ENCODE results near the gene ZSCAN9. TPM values are rescaled to one million over a fixed set of nuclear protein-coding genes. Genes with fewer than 3 reads are reported as not detected.

The ZSCAN9 gene
- total and polyA plus RNA-seq, 9 of the 15 experiments (the other 6 are each of a cell fraction or from before 2014, with no cell fraction given) = 18.8 to 48.9 (median 28.7) TPM

- BruUV-seq (replicated peaks) = no TSS peak
- no peak for DNase-seq (ENCODE audit: extremely low read depth in 1 of 4, low spot score in 3 of 4)
- no peak for ATAC-seq
- Histone ChIP-seq H3K4me3 (no peak overlapping the region), H3K27me3 (ENCODE audit: control insufficient read depth in 2 of 2, insufficient read depth in 2 of 2, low read length in 2 of 2) (no peaks in the 10 kb centered on the region), H4K20me1 (replicated peaks; ENCODE audit: control insufficient read depth, insufficient read depth, low read length) (no peaks in the 10 kb centered on the region), H2AFZ (ENCODE audit: low read depth, low read length) (peak overlapping the region; percentile 97), H3K27ac (ENCODE audit: extremely low read depth, low read depth, low read length) (no peak overlapping the region), H3K36me3 (ENCODE audit: control insufficient read depth, insufficient read depth, low read length) (peaks cover 4% of the 10 kb centered on the region; the same call in 1 of the 3 replicates), H3K9ac (ENCODE audit: insufficient read depth in 1 of 2, low read depth in 2 of 2, low read length in 2 of 2) (no peak overlapping the region), H3K79me2 (ENCODE audit: control insufficient read depth, insufficient read depth, low read length) (peaks cover 19% of the 10 kb centered on the region), H3K9me3 (replicated peaks; ENCODE audit: control insufficient read depth, insufficient read depth, low read depth, low read length) (0 out of 2 replicates have a peak, but pooled peaks cover 2% of the 10 kb centered on the region), H3K4me1 (replicated peaks in 1 of 2; ENCODE audit: control insufficient read depth in 2 of 2, insufficient read depth in 2 of 2, low read length in 2 of 2) (peaks cover 10 to 24% of the 10 kb centered on the region in 2 experiments), H3K9me1 (ENCODE audit: control insufficient read depth, insufficient read depth, low read length) (no peaks in the 10 kb centered on the region), H3K4me2 (ENCODE audit: insufficient read depth, low read length) (no peak overlapping the region)
- TF ChIP-seq PKNOX1 (IDR thresholded peaks at IDR 0.05) = 0 out of 2 replicates have a peak, but pooled peaks have one; percentile 33
- TF ChIP-seq SREBF1 (IDR thresholded peaks at IDR 0.05; ENCODE audit: borderline replicate concordance, low read depth, low read length) = no peak
- TF ChIP-seq RFX1 (IDR thresholded peaks at IDR 0.05) = peak; percentile 86
- intact Hi-C loops (cut with micrococcal nuclease) = no loop called here
- CTCF ChIA-PET (ENCODE audit: low intra/inter-chr PET ratio) = no interaction called here
- POLR2A ChIA-PET = interaction anchor here (2.8 to 8.3 kb wide), 2 partner anchors 14 to 82 kb away, joined by 16 to 73 read pairs; partner anchors contain the start of genes ZSCAN26 and ZSCAN31
- FAIRE-seq = no peak
- in situ Hi-C loops (cut with MboI) = no loop called here
- 88% methylated on average over 1 of the region's 1 CpG for WGBS (ENCODE audit: insufficient coverage, low coverage, missing lambda C conversion rate)
These were observed 29.0 kb downstream of the ZSCAN9 start for GRCh38 chr6:28254121-28254519.

GRCh38 chr6:28257042-28257441 is 32.0 kb downstream of the ZSCAN9 start:
- BruUV-seq (replicated peaks) = no TSS peak
- Histone ChIP-seq H3K27me3 (ENCODE audit: control insufficient read depth in 2 of 2, insufficient read depth in 2 of 2, low read length in 2 of 2) (no peaks in the 10 kb centered on the region), H3K36me3 (ENCODE audit: control insufficient read depth, insufficient read depth, low read length) (no peaks in the 10 kb centered on the region), H3K79me2 (ENCODE audit: control insufficient read depth, insufficient read depth, low read length) (peaks cover 2% of the 10 kb centered on the region; the same call in 2 of the 3 replicates), H3K9me1 (ENCODE audit: control insufficient read depth, insufficient read depth, low read length) (no peaks in the 10 kb centered on the region), H4K20me1 (replicated peaks; ENCODE audit: control insufficient read depth, insufficient read depth, low read length) (no peaks in the 10 kb centered on the region), H3K9me3 (replicated peaks; ENCODE audit: control insufficient read depth, insufficient read depth, low read depth, low read length) (0 out of 2 replicates have a peak, but pooled peaks cover 2% of the 10 kb centered on the region), H3K27ac (ENCODE audit: extremely low read depth, low read depth, low read length) (no peak overlapping the region), H2AFZ (ENCODE audit: low read depth, low read length) (no peak overlapping the region), H3K4me2 (ENCODE audit: insufficient read depth, low read length) (no peak overlapping the region), H3K4me3 (no peak overlapping the region), H3K9ac (ENCODE audit: insufficient read depth in 1 of 2, low read depth in 2 of 2, low read length in 2 of 2) (no peak overlapping the region), H3K4me1 (replicated peaks in 1 of 2; ENCODE audit: control insufficient read depth in 2 of 2, insufficient read depth in 2 of 2, low read length in 2 of 2) (peaks cover 10 to 18% of the 10 kb centered on the region in 2 experiments)
- CTCF ChIA-PET (ENCODE audit: low intra/inter-chr PET ratio) = no interaction called here
- in situ Hi-C loops (cut with MboI) (no loop called here), intact Hi-C loops (cut with micrococcal nuclease) (no loop called here)
- DNase-seq (ENCODE audit: extremely low read depth in 1 of 4, low spot score in 3 of 4) (no peak), FAIRE-seq (no peak), ATAC-seq (no peak)
- WGBS (ENCODE audit: insufficient coverage, low coverage, missing lambda C conversion rate) = 0% methylated on average over 1 of the region's 1 CpG
- POLR2A ChIA-PET = no interaction called here
- TF ChIP-seq ZNF280A (IDR thresholded peaks at IDR 0.05; ENCODE audit: low read depth, partially characterized antibody) (no peak), ZNF146 (CRISPR knock-in tag; IDR thresholded peaks at IDR 0.05; ENCODE audit: unreplicated experiment) (peak; percentile 68), BRCA1 (IDR thresholded peaks at IDR 0.05) (no peak), BRCA1 (CRISPR knock-in tag; IDR thresholded peaks at IDR 0.05) (no peak), RBM25 (IDR thresholded peaks at IDR 0.05; ENCODE audit: low read depth, low read length, severe bottlenecking) (peak; percentile 15), TCFL5 (CRISPR knock-in tag; conservative IDR thresholded peaks at IDR 0.05) (no peak), ZNF277 (CRISPR knock-in tag; IDR thresholded peaks at IDR 0.05; ENCODE audit: borderline replicate concordance) (no peak), NBN (IDR thresholded peaks at IDR 0.05; ENCODE audit: low read depth) (no peak), TEAD2 (tag; IDR thresholded peaks at IDR 0.05) (no peak)

Measured in K562 (cell line).